Embryonic facial prominence (tissue), 1 donor: Measurements from ENCODE around the gene BUD13.

Experiments
- DNase-seq: peaks from one replicate; pipeline ENCODE4 v3.0.0-alpha.2; 2016; ENCODE audit errors: extremely low spot score

BUD13 gene

GRCh38 chr11:116718955-116719501 is 53.8 kb downstream of the BUD13 start:
- no peak for DNase-seq

DNA sequence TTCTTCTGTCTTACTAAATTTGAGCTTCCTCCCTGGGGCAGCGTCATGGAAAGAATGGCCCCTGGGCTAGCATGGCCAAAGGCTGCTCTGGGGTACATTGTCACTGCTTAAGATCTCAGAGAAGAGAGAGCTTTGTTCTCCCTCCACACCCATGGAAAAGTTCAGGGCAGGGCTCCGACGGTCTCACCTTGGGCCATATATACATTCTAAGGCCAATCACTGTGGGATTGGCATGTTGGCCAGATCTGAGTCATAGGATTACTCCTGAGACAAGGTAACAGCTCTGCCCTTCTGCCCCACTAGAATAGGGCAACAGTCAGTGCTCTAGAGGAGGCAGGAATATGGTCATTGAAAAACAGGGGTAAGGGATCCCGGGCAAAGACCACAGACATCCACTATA is 56.2 kb downstream of the BUD13 start:
- no peak for DNase-seq

- no peak for DNase-seq
Observed at GRCh38 chr11:116715383-116715782, 57.4 kb downstream of the BUD13 start.

GRCh38 chr11:116714902-116715301 is 57.9 kb downstream of the BUD13 start:
- DNase-seq, result no peak

- no peak for DNase-seq
Observed at GRCh38 chr11:116712428-116712827, 60.4 kb downstream of the BUD13 start.

GRCh38 chr11:116710762-116711161 is 62.0 kb downstream of the BUD13 start:
- DNase-seq, result no peak

DNA sequence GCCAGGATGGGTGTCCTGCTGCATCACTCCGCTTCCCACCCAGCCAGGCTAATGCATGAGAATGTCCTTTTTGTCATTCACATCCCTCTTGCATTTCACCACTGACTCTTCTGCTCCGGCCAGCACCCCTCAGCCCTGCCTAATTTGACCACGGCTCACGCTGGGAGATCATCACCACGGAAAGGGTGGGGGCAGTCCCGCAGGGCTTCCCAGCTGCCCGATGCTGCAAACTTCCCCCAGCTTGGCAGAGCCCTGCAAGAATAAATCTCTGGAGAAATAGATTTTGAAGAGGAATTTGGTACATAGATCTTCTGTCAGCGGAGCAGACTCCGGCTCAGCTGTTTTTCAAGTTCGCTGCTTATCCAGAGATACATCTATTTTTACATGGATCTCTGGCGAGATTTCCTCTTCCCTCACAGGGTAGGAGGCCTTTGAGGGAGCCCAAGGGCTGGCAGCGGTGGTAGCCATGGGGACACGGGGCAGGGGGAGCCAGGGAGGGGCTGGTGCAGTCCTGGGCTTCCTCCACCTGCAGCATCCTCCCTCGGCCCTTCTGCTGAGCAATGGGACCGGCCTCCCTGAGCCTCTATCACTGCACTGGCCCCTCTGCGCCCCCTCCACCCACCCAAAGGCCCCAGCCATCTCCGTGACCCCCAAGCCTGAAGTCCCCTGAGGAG is 62.6 kb downstream of the BUD13 start:
- no peak for DNase-seq

GRCh38 chr11:116707746-116708145 is 65.0 kb downstream of the BUD13 start:
- no peak for DNase-seq

- DNase-seq, result no peak
Observed at GRCh38 chr11:116707161-116707629, 65.6 kb downstream of the BUD13 start.

GRCh38 chr11:116703421-116703820 is 69.4 kb downstream of the BUD13 start:
- no peak for DNase-seq

- no peak for DNase-seq
Observed at GRCh38 chr11:116702772-116703385, 69.9 kb downstream of the BUD13 start.

GRCh38 chr11:116701876-116702275 is 70.9 kb downstream of the BUD13 start:
- DNase-seq, result no peak

- DNase-seq, result no peak
Observed at GRCh38 chr11:116701297-116701801, 71.4 kb downstream of the BUD13 start.

DNA sequence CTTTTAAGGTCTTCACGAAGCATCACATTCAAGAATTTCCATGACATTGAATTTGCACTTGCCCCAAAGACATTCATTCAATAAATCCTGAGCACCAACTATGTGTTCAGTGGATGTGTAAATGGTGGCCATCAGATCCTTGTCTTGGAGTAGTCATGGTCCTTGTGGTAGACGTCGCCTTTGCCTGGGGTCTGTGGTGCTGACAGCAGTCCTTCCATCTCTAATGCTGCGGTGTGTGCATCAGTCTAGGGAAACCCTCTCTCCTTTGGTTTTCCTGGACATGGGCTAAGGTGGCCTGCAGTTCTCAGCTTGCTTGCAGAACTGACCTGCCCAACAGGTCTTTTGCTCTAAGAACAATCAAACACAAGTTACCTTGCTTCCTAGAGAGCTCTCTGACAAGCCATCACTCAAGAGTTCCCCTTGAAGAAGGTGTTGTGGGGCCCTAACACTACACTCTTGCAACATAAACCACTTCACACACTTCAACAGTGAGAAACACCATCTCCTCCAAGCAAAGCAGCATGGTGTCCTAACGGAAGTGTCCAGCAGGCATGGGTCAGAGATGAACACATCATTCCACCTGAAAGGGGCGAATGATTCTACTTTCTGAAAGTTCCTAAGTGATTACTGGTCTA is 72.1 kb downstream of the BUD13 start:
- DNase-seq, result no peak
